ENCODE measurements around the gene DNAH11. TPM values are rescaled to one million over a fixed set of nuclear protein-coding genes. Genes with fewer than 3 reads are reported as not detected.

DNAH11 gene
- total and polyA plus RNA-seq, 2 of the 13 experiments (the other 11 are each of a cell fraction or from before 2014, with no cell fraction given) = not detected

DNA sequence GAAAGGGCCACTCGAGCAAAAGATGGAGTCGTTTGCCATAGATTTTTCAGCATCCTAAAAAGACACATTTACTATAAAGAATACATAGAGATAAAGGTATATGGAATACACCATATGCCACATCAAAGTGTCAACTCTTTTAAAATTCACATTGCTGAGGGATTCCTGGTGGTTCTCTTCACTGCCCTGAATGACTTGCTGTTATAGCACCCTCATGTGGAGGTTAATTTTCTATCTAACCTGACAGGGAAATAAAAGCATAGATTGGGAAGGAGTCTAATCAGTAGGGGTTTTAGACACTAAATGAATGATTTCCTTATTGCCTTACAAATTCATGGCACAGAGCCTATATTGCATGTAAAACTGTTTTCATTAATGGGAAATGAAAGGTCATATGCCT, 25.9 kb downstream of the DNAH11 start (continued):
- TF ChIP-seq ZBTB20 (CRISPR knock-in tag; IDR thresholded peaks at IDR 0.05; ENCODE audit: borderline replicate concordance, low read depth) = no peak
- TF ChIP-seq ZFP37 (CRISPR knock-in tag; IDR thresholded peaks at IDR 0.05; ENCODE audit: borderline replicate concordance) = no peak
- TF ChIP-seq ETS1 (CRISPR knock-in tag; IDR thresholded peaks at IDR 0.05) = no peak
- TF ChIP-seq SMC3 (IDR thresholded peaks at IDR 0.05; ENCODE audit: low read length) = peak; percentile 10; the same call in 1 of the 2 replicates
- TF ChIP-seq, protein P1, sequence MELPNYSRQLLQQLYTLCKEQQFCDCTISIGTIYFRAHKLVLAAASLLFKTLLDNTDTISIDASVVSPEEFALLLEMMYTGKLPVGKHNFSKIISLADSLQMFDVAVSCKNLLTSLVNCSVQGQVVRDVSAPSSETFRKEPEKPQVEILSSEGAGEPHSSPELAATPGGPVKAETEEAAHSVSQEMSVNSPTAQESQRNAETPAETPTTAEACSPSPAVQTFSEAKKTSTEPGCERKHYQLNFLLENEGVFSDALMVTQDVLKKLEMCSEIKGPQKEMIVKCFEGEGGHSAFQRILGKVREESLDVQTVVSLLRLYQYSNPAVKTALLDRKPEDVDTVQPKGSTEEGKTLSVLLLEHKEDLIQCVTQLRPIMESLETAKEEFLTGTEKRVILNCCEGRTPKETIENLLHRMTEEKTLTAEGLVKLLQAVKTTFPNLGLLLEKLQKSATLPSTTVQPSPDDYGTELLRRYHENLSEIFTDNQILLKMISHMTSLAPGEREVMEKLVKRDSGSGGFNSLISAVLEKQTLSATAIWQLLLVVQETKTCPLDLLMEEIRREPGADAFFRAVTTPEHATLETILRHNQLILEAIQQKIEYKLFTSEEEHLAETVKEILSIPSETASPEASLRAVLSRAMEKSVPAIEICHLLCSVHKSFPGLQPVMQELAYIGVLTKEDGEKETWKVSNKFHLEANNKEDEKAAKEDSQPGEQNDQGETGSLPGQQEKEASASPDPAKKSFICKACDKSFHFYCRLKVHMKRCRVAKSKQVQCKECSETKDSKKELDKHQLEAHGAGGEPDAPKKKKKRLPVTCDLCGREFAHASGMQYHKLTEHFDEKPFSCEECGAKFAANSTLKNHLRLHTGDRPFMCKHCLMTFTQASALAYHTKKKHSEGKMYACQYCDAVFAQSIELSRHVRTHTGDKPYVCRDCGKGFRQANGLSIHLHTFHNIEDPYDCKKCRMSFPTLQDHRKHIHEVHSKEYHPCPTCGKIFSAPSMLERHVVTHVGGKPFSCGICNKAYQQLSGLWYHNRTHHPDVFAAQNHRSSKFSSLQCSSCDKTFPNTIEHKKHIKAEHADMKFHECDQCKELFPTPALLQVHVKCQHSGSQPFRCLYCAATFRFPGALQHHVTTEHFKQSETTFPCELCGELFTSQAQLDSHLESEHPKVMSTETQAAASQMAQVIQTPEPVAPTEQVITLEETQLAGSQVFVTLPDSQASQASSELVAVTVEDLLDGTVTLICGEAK (IDR thresholded peaks at IDR 0.05) = no peak
- TF ChIP-seq, protein P1 (CRISPR knock-in tag; IDR thresholded peaks at IDR 0.05) = no peak
- TF ChIP-seq NFIB (CRISPR knock-in tag; IDR thresholded peaks at IDR 0.05; ENCODE audit: borderline replicate concordance) = no peak
- no peak for TF ChIP-seq ZNF605 (CRISPR knock-in tag; IDR thresholded peaks at IDR 0.05)
- no peak for TF ChIP-seq TP53 (CRISPR knock-in tag; conservative IDR thresholded peaks at IDR 0.05)
- TF ChIP-seq SIN3A (IDR thresholded peaks at IDR 0.05; ENCODE audit: borderline replicate concordance, low read depth, low read length) = no peak
- TF ChIP-seq NR2F6 (IDR thresholded peaks at IDR 0.05) = no peak
- TF ChIP-seq NR2F6 (CRISPR knock-in tag; IDR thresholded peaks at IDR 0.05) = no peak
- no peak for TF ChIP-seq NR3C1 (CRISPR knock-in tag; IDR thresholded peaks at IDR 0.05)
- TF ChIP-seq HNRNPLL (IDR thresholded peaks at IDR 0.05; ENCODE audit: low read depth, low read length, poor library complexity, severe bottlenecking) = no peak
- TF ChIP-seq WIZ (CRISPR knock-in tag; IDR thresholded peaks at IDR 0.05) = no peak
- no peak for TF ChIP-seq ZNF513 (CRISPR knock-in tag; conservative IDR thresholded peaks at IDR 0.05)

Measured in HepG2 (cell line).